Right atrium auricular region (tissue), 2 donors: ENCODE results near the gene KLC4. TPM values are rescaled to one million over a fixed set of nuclear protein-coding genes. Genes with fewer than 3 reads are reported as not detected.
A peak's percentile ranks its signal among the peaks of the same experiment; 100 is the strongest.

Experiments used
- DNase-seq: peaks from one replicate; pipeline ENCODE4 v3.0.0-alpha.2; 2019; ENCODE audit warnings: low spot score
- H3K27ac ChIP-seq, 2 donors: fragments of 200-600 bp; sonication (generic); 1 replicate in 1 of 2; 2 replicates in 1 of 2; pipeline ENCODE4 v1.5.1; 2016 to 2019
- H3K27me3 ChIP-seq, 2 donors: fragments of 200-600 bp; sonication (generic); one replicate each; pipeline versions ENCODE4 v1.5.1 to v1.6.0; 2017 to 2019
- H3K36me3 ChIP-seq: fragments of 200-600 bp; sonication (generic); one replicate; pipeline ENCODE4 v1.5.1; 2016
- H3K4me1 ChIP-seq, 2 donors: fragments of 200-600 bp; sonication (generic); one replicate each; pipeline versions ENCODE4 v1.5.1 to v1.6.0; 2017 to 2019
- H3K4me3 ChIP-seq, 2 donors: fragments of 200-600 bp; sonication (generic); 1 replicate in 1 of 2; 2 replicates in 1 of 2; pipeline ENCODE4 v1.5.1; 2017 to 2019; ENCODE audit warnings: mild to moderate bottlenecking in 1 of 2, moderate library complexity in 1 of 2
- H3K9me3 ChIP-seq, 2 donors: fragments of 200-600 bp; sonication (generic); one replicate each; pipeline ENCODE4 v1.5.1; 2019
- total RNA-seq, 2 donors: library from RNA; depleted of rRNA; stranded (reverse); fragments of >200 nt; gene quantifications; one replicate each; pipeline ENCODE4 v1.1.0, GENCODE V29; 2016
- TF ChIP-seq, protein P1 (sequence below), 2 donors: fragments of 200-600 bp; sonication (generic); IDR thresholded peaks; one replicate each; pipeline ENCODE4 v1.5.1; 2019; ENCODE audit warnings: antibody characterized with exemption in 2 of 2

KLC4 gene
- total RNA-seq, 2 donors from 2014 or later = 22.5 to 46.5 TPM

DNA sequence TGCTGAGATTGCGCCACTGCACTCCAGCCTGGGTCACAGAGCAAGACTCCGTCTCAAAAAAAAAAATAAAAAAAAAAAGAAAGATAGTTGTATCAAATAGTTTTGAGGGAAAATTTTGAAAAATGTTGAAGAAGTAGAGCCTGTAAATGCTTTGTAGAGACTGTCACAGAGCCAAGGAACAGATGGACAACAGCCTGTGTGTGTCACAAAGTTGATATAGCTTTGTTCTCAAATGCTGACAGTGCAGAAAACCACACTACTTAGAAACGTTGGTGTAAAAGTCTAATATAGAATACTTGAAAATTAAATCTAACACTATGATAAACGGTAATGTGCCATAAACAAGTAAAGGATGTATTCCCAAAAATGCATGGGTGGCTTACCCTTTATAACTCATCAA is 42.1 kb downstream of the KLC4 start:
- no peaks in the 10 kb centered on the region for H3K36me3 ChIP-seq
- TF ChIP-seq, protein P1, sequence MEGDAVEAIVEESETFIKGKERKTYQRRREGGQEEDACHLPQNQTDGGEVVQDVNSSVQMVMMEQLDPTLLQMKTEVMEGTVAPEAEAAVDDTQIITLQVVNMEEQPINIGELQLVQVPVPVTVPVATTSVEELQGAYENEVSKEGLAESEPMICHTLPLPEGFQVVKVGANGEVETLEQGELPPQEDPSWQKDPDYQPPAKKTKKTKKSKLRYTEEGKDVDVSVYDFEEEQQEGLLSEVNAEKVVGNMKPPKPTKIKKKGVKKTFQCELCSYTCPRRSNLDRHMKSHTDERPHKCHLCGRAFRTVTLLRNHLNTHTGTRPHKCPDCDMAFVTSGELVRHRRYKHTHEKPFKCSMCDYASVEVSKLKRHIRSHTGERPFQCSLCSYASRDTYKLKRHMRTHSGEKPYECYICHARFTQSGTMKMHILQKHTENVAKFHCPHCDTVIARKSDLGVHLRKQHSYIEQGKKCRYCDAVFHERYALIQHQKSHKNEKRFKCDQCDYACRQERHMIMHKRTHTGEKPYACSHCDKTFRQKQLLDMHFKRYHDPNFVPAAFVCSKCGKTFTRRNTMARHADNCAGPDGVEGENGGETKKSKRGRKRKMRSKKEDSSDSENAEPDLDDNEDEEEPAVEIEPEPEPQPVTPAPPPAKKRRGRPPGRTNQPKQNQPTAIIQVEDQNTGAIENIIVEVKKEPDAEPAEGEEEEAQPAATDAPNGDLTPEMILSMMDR (IDR thresholded peaks at IDR 0.05) = no peak

DNA sequence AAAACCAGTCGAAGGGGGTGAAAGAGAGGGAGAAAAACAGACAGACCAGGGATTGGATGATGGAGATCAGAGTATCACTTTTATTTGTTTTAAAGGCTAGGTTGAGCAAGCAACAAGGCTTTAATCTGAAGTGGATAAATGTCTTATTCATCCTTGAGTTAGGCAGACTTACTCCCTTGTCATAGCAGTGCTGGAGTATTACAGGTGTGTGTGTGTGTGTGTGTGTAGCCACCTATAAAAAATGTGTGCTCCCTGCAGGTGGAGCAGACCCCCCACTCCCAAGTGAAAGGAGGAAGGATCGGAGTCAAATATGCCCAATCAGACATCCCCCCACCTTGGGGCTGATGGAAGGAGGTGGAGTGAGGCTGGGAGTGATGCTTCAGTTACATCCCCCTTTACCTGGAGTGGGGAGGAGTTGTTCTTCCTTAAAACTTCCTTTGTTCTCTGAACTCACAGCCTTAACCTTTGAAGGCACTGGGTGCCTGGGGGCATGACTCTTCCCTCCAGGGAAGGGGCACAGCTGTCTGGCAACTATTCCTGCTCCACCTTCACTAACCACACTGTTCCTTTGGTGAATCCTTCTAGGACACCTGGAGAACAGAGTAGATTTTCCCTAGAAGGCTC is 43.9 kb downstream of the KLC4 start:
- DNase-seq = no peak

More for the DNA sequence above, 42.1 kb downstream of the KLC4 start:
- no peak for DNase-seq
- no peak overlapping the region for H3K4me3 ChIP-seq
- H3K4me1 ChIP-seq = peaks cover 0 to 10% of the 10 kb centered on the region in 2 donors
- no peaks in the 10 kb centered on the region for H3K27me3 ChIP-seq
- H3K9me3 ChIP-seq = no peaks in the 10 kb centered on the region
- H3K27ac ChIP-seq = no peak overlapping the region

GRCh38 chr6:43105538-43106222 is 46.2 kb downstream of the KLC4 start:
- TF ChIP-seq, protein P1 (IDR thresholded peaks at IDR 0.05) = no peak
- DNase-seq = no peak
- Histone ChIP-seq H3K27me3 (no peaks in the 10 kb centered on the region), H3K36me3 (no peaks in the 10 kb centered on the region), H3K4me1 (no peaks in the 10 kb centered on the region), H3K4me3 (no peak overlapping the region), H3K27ac (no peak overlapping the region), H3K9me3 (no peaks in the 10 kb centered on the region)

More for the DNA sequence above, 43.9 kb downstream of the KLC4 start:
- Histone ChIP-seq H3K4me3 (no peak overlapping the region), H3K36me3 (no peaks in the 10 kb centered on the region), H3K27me3 (no peaks in the 10 kb centered on the region), H3K4me1 (no peaks in the 10 kb centered on the region), H3K9me3 (no peaks in the 10 kb centered on the region), H3K27ac (no peak overlapping the region)
- TF ChIP-seq, protein P1 (IDR thresholded peaks at IDR 0.05) = no peak

GRCh38 chr6:43107344-43108062 is 48.1 kb downstream of the KLC4 start:
- TF ChIP-seq, protein P1 (IDR thresholded peaks at IDR 0.05) = no peak
- Histone ChIP-seq H3K27ac (no peak overlapping the region), H3K4me3 (no peak overlapping the region), H3K36me3 (no peaks in the 10 kb centered on the region), H3K4me1 (no peaks in the 10 kb centered on the region), H3K27me3 (no peaks in the 10 kb centered on the region), H3K9me3 (no peaks in the 10 kb centered on the region)
- DNase-seq = no peak

DNA sequence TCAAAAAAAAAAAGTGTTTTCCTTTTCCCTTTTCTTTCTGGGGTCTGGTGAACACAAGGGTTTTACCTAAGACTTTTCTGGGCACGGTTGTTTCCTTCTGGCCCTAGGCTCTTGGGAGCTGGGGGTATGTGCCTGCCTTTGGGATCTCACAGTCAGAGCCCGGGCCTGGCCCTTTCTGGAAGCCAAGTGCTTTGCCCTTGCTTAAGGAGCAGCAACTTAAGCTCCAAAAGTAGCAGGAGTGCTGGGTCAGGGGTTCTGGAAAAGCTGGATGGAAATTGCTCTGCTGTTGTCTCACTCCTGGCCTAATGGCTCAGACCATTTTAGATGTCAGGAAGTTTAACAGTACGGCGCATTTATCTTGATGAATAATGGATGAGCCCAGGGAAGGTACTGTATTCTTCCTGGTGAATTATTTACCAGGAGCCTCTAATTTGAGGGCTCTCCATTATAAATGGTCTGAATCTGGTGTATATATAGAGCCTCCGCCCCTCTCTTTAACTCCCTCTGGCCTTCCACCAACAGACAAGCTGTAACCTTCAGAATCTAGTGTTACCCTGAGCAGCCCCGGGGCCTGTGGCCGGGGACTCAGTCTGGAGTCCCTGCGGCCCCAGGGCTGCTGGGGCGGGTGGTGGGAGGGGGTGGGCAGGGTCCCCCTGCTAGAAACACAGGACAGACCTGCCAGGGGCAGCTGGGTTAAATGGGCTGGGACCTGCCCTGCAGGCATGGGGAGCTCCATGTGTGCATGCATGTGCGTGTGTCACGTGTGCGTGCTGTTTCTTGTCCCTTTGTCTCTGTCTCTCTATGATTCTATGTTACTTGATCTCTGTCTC is 54.2 kb downstream of the KLC4 start:
- DNase-seq = no peak
- H3K36me3 ChIP-seq = no peaks in the 10 kb centered on the region

More for the DNA sequence above, 54.2 kb downstream of the KLC4 start:
- Histone ChIP-seq H3K4me3 (no peak overlapping the region), H3K9me3 (no peaks in the 10 kb centered on the region), H3K27me3 (no peaks in the 10 kb centered on the region), H3K27ac (peak overlapping the region in 1 of 2 donors; percentile 15), H3K4me1 (no peaks in the 10 kb centered on the region)
- TF ChIP-seq, protein P1 (IDR thresholded peaks at IDR 0.05) = no peak
